CD14-positive monocyte (primary cell): ENCODE data around the gene P2RX6. TPM values are rescaled to one million over a fixed set of nuclear protein-coding genes. Genes with fewer than 3 reads are reported as not detected.

Source experiments
- DNase-seq, 3 donors: peaks; one replicate each; pipeline ENCODE4 v3.0.0-alpha.2; 2011 to 2022
- H2AFZ ChIP-seq: 2 replicates; pipeline ENCODE4 v1.6.0; 2012; ENCODE audit warnings: mild to moderate bottlenecking, low read depth, low read length, inconsistent platforms; ENCODE audit not compliant: insufficient read depth, poor library complexity, severe bottlenecking
- H3K27ac ChIP-seq, 2 donors: 1 replicate in 1 of 2; 2 replicates in 1 of 2; pipeline ENCODE4 v1.5.1; 2012 to 2013; ENCODE audit warnings: low read length in 2 of 2, control low read depth in 1 of 2, inconsistent platforms in 1 of 2, low read depth in 1 of 2, mild to moderate bottlenecking in 1 of 2
- H3K27me3 ChIP-seq, 2 donors: one replicate each; pipeline versions ENCODE4 v1.6.0 to v1.6.1; 2011 to 2013; ENCODE audit warnings: low read length in 2 of 2; ENCODE audit not compliant: control insufficient read depth in 2 of 2, insufficient read depth in 2 of 2
- H3K36me3 ChIP-seq, 2 donors: replicated peaks in 1 of 2; 1 replicate in 1 of 2; 2 replicates in 1 of 2; pipeline versions ENCODE4 v1.5.1 to v1.6.1; 2012 to 2013; ENCODE audit warnings: low read length in 2 of 2, control low read depth in 1 of 2, inconsistent platforms in 1 of 2, mild to moderate bottlenecking in 1 of 2; ENCODE audit not compliant: insufficient read depth in 2 of 2, control insufficient read depth in 1 of 2
- H3K4me1 ChIP-seq, 2 donors: 1 replicate in 1 of 2; 2 replicates in 1 of 2; pipeline versions ENCODE4 v1.5.1 to v1.6.1; 2012 to 2013; ENCODE audit warnings: low read length in 2 of 2, control low read depth in 1 of 2, inconsistent platforms in 1 of 2, mild to moderate bottlenecking in 1 of 2, moderate library complexity in 1 of 2; ENCODE audit not compliant: insufficient read depth in 2 of 2, control insufficient read depth in 1 of 2
- H3K4me2 ChIP-seq: replicated peaks from 2 replicates; pipeline ENCODE3; 2012; ENCODE audit warnings: low read length, moderate library complexity, mild to moderate bottlenecking; ENCODE audit not compliant: poor library complexity, severe bottlenecking; ENCODE audit errors: extremely low read depth
- H3K4me3 ChIP-seq, 3 experiments: fragments of 200-600 bp in 1 of 3; sonication (generic) in 1 of 3; replicated peaks in 1 of 3; 1 replicate in 2 of 3; 2 replicates in 1 of 3; pipeline ENCODE4 v1.5.1; 2011 to 2013; ENCODE audit warnings: low read length in 3 of 3, mild to moderate bottlenecking in 3 of 3, control low read depth in 2 of 3, low read depth in 2 of 3, inconsistent platforms in 1 of 3, moderate library complexity in 1 of 3
- H3K79me2 ChIP-seq: 2 replicates; pipeline ENCODE4 v1.6.0; 2012; ENCODE audit warnings: mild to moderate bottlenecking, control low read depth, inconsistent platforms, low read length, moderate library complexity; ENCODE audit not compliant: insufficient read depth
- H3K9ac ChIP-seq: 2 replicates; pipeline ENCODE4 v1.6.0; 2017; ENCODE audit warnings: low read length, mild to moderate bottlenecking; ENCODE audit not compliant: insufficient read depth, poor library complexity, severe bottlenecking
- H3K9me3 ChIP-seq, 2 donors: replicated peaks in 1 of 2; 1 replicate in 1 of 2; 2 replicates in 1 of 2; pipeline versions ENCODE4 v1.5.1 to v1.6.1; 2012 to 2013; ENCODE audit warnings: low read length in 2 of 2, control low read depth in 1 of 2; ENCODE audit not compliant: control insufficient read depth in 1 of 2, insufficient read depth in 1 of 2
- H4K20me1 ChIP-seq: 2 replicates; pipeline ENCODE4 v1.6.0; 2012; ENCODE audit warnings: mild to moderate bottlenecking, low read length, control low read depth, moderate library complexity; ENCODE audit not compliant: insufficient read depth
- H3K27ac Mint-ChIP-seq, 7 donors: one replicate each; pipeline ENCODE4 v1.8.0; 2020; ENCODE audit warnings: mild to moderate bottlenecking in 7 of 7, mixed read lengths in 7 of 7, moderate library complexity in 6 of 7, inconsistent platforms in 2 of 7
- H3K27me3 Mint-ChIP-seq, 3 donors: one replicate each; pipeline ENCODE4 v1.8.0; 2021 to 2022; ENCODE audit warnings: low read depth in 3 of 3, mild to moderate bottlenecking in 3 of 3, mixed read lengths in 3 of 3, moderate library complexity in 3 of 3, inconsistent platforms in 1 of 3
- H3K36me3 Mint-ChIP-seq, 2 donors: one replicate each; pipeline ENCODE4 v1.8.0; 2020; ENCODE audit warnings: mixed read lengths in 2 of 2, inconsistent platforms in 1 of 2, mild to moderate bottlenecking in 1 of 2
- H3K4me1 Mint-ChIP-seq: one replicate; pipeline ENCODE4 v1.8.0; 2020; ENCODE audit warnings: mild to moderate bottlenecking, mixed read lengths
- H3K4me3 Mint-ChIP-seq, 2 donors: one replicate each; pipeline ENCODE4 v1.8.0; 2020; ENCODE audit warnings: mild to moderate bottlenecking in 2 of 2, mixed read lengths in 2 of 2, moderate library complexity in 1 of 2
- H3K9me3 Mint-ChIP-seq, 7 donors: one replicate each; pipeline ENCODE4 v1.8.0; 2020 to 2022; ENCODE audit warnings: mixed read lengths in 7 of 7, mild to moderate bottlenecking in 6 of 7, moderate library complexity in 6 of 7, inconsistent platforms in 2 of 7
- WGBS: methylation state at CpG from one replicate; pipeline ENCODE4 v1.1.5; 2013; ENCODE audit warnings: missing lambda C conversion rate; ENCODE audit not compliant: insufficient coverage; 5-methylcytosine and 5-hydroxymethylcytosine counted together
- intact Hi-C, 2 donors: fragments of 100-400 bp; cut with micrococcal nuclease; formaldehyde crosslinking; loops; one replicate each; pipeline versions ENCODE4 v1.15.0 to v1.15.1; 2023
- polyA plus RNA-seq, 3 donors: library from polyadenylated mRNA; depleted of rRNA in 1 of 3; unstranded in 2 of 3; stranded (reverse) in 1 of 3; fragments of 300-500 nt in 2 of 3; fragments of >200 nt in 1 of 3; fragmentation: Illumina TruSeq in 2 of 3; gene quantifications; 1 replicate in 2 of 3; 2 replicates in 1 of 3; pipeline ENCODE4 v1.2.3, GENCODE V29; 2012 to 2021
- TF ChIP-seq, protein P1 (sequence below): fragments of 200-600 bp; IDR thresholded peaks from one replicate; pipeline ENCODE4 v1.8.0; 2022; ENCODE audit warnings: antibody characterized with exemption, mild to moderate bottlenecking

Gene P2RX6
- polyA plus RNA-seq, 3 donors: not detected

DNA sequence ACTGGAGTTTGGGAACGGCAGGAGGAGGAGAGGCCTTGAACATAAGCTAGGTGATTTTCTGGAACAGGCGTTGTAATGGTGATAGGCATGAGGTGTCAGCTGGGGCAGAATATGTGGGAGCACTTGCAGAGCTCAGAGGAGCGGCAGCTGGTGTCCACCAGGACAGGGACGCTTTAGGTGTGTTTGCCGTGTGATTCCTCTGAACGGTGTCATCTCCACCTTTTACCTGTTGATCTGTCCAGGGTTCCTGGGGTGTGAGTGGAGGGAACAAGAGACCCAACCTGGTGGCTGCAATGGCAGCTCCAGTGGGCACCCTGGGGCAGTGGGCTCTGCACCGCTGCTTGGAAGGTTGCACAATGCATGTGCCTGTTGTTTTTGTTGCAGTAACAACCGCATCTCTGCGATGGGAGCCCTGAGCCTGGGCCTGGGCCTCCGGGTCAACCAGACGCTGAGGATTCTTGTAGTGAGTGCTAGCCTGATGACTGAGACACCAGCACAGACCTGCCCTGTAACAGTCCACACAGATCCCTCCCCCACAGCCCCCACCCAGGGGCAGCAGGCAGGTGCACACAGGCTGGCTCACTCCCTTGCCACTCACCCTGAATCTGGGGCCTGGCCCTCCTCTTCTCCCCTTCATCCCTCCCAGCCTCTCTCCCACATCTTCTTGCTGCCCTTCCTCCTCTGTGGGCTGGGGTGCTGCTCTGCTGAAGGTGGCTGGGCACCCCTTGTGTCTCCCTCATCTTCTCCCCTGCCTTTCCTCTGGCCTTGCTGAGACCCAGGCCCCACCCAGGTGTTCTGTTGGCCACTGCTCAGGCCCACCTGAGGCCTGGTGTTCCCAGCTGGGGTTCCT is 40.0 kb downstream of the P2RX6 start:
- Histone ChIP-seq H3K4me3 (no peak overlapping the region), H3K9me3 (no peaks in the 10 kb centered on the region), H3K79me2 (no peaks in the 10 kb centered on the region), H2AFZ (no peak overlapping the region), H3K4me2 (no peak overlapping the region), H4K20me1 (no peaks in the 10 kb centered on the region), H3K4me1 (peaks cover 4 to 8% of the 10 kb centered on the region in 2 donors), H3K27ac (no peak overlapping the region), H3K36me3 (no peaks in the 10 kb centered on the region), H3K9ac (no peak overlapping the region), H3K27me3 (peaks cover 0 to 10% of the 10 kb centered on the region in 2 donors)
- TF ChIP-seq, protein P1, sequence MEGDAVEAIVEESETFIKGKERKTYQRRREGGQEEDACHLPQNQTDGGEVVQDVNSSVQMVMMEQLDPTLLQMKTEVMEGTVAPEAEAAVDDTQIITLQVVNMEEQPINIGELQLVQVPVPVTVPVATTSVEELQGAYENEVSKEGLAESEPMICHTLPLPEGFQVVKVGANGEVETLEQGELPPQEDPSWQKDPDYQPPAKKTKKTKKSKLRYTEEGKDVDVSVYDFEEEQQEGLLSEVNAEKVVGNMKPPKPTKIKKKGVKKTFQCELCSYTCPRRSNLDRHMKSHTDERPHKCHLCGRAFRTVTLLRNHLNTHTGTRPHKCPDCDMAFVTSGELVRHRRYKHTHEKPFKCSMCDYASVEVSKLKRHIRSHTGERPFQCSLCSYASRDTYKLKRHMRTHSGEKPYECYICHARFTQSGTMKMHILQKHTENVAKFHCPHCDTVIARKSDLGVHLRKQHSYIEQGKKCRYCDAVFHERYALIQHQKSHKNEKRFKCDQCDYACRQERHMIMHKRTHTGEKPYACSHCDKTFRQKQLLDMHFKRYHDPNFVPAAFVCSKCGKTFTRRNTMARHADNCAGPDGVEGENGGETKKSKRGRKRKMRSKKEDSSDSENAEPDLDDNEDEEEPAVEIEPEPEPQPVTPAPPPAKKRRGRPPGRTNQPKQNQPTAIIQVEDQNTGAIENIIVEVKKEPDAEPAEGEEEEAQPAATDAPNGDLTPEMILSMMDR: no peak
- Mint-ChIP-seq H3K9me3 (no peaks in the 10 kb centered on the region), H3K4me3 (peak overlapping the region in 1 of 2 donors; percentile 42), H3K36me3 (no peaks in the 10 kb centered on the region), H3K27ac (peak overlapping the region in 1 of 7 donors; percentile 10), H3K4me1 (peaks cover 12% of the 10 kb centered on the region), H3K27me3 (peaks cover 15 to 23% (median 15%) of the 10 kb centered on the region in 3 donors)
- DNase-seq: no peak
- intact Hi-C loops: no loop called here
- WGBS: 85% methylated on average over 11 of the region's 11 CpGs

DNA sequence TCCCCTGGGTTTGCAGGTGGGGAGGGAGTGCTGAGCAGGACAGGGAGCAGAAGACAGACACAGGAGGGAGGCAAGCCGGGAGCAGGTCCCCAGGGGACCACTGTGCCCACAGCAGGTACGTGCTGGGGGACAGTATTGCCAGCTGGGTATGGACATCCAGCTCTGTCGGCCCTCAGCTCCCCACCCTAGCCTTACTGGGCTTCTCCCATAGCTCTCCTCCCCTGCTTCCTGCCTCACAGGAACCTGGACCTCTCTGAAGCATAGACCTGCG is 40.5 kb downstream of the P2RX6 start:
- Histone ChIP-seq H3K9me3 (no peaks in the 10 kb centered on the region), H3K4me2 (peak overlapping the region; percentile 39), H3K27ac (no peak overlapping the region), H3K4me1 (peaks cover 4 to 8% of the 10 kb centered on the region in 2 donors), H4K20me1 (no peaks in the 10 kb centered on the region), H3K4me3 (no peak overlapping the region), H3K79me2 (no peaks in the 10 kb centered on the region), H3K9ac (no peak overlapping the region), H3K36me3 (no peaks in the 10 kb centered on the region), H3K27me3 (peaks cover 0 to 10% of the 10 kb centered on the region in 2 donors), H2AFZ (no peak overlapping the region)
- Mint-ChIP-seq H3K4me1 (peaks cover 12% of the 10 kb centered on the region), H3K36me3 (no peaks in the 10 kb centered on the region), H3K9me3 (no peaks in the 10 kb centered on the region), H3K27me3 (peaks cover 12 to 24% (median 15%) of the 10 kb centered on the region in 3 donors), H3K4me3 (peak overlapping the region in 1 of 2 donors; percentile 59), H3K27ac (peak overlapping the region in 1 of 7 donors; percentile 9)
- WGBS: 30% methylated on average over 3 of the region's 4 CpGs
- DNase-seq: no peak
- TF ChIP-seq, protein P1: no peak
- intact Hi-C loops: no loop called here
